ENCODE data around the gene ITPR2. TPM values are rescaled to one million over a fixed set of nuclear protein-coding genes. Genes with fewer than 3 reads are reported as not detected.

Gene ITPR2
- total RNA-seq, 3 donors from 2014 or later (not counting 1 experiment from before 2014, with no cell fraction given): 59.1 to 70.7 (median 68.2) TPM

GRCh38 chr12:26874501-26875296 is 41.7 kb upstream of the ITPR2 start:
- Histone ChIP-seq H3K4me1 (ENCODE audit: control insufficient read depth, insufficient read depth, low read length) (peaks cover 14% of the 10 kb centered on the region), H3K9me3 (ENCODE audit: control insufficient read depth, insufficient read depth, low read length) (no peaks in the 10 kb centered on the region), H3K27me3 (ENCODE audit: control insufficient read depth, insufficient read depth, low read length) (no peaks in the 10 kb centered on the region), H3K4me3 (ENCODE audit: low read length) (no peak overlapping the region), H3K36me3 (ENCODE audit: control insufficient read depth, insufficient read depth, low read length) (no peaks in the 10 kb centered on the region), H3K27ac (ENCODE audit: low read length) (no peak overlapping the region)
- DNase-seq (no peak), ATAC-seq (peak in 1 of 3 donors; percentile 56)
- Mint-ChIP-seq H3K36me3 (no peaks in the 10 kb centered on the region), H3K9me3 (no peaks in the 10 kb centered on the region), H3K4me1 (peaks cover 11 to 16% of the 10 kb centered on the region in 2 donors), H3K4me3 (no peak overlapping the region), H3K27ac (no peak overlapping the region), H3K27me3 (ENCODE audit: low read depth in 2 of 2) (peaks cover 4 to 10% of the 10 kb centered on the region in 2 donors)
- intact Hi-C loops (cut with micrococcal nuclease): no loop called here
- TF ChIP-seq CTCF (IDR thresholded peaks at IDR 0.05): no peak
- 61% methylated on average over 6 of the region's 7 CpGs for WGBS (ENCODE audit: insufficient coverage)

- Mint-ChIP-seq H3K9me3 (no peaks in the 10 kb centered on the region), H3K27me3 (ENCODE audit: low read depth in 2 of 2) (peaks cover 4 to 10% of the 10 kb centered on the region in 2 donors), H3K4me3 (no peak overlapping the region), H3K4me1 (peaks cover 13 to 19% of the 10 kb centered on the region in 2 donors), H3K27ac (no peak overlapping the region), H3K36me3 (no peaks in the 10 kb centered on the region)
- no peaks in the 10 kb centered on the region for H3K9me3 ChIP-seq (ENCODE audit: control insufficient read depth, insufficient read depth, low read length)
- intact Hi-C loops (cut with micrococcal nuclease): no loop called here
- H3K4me1 ChIP-seq (ENCODE audit: control insufficient read depth, insufficient read depth, low read length): peaks cover 10% of the 10 kb centered on the region
- ATAC-seq (peak in 1 of 3 donors; percentile 71), DNase-seq (no peak)
- no peaks in the 10 kb centered on the region for H3K27me3 ChIP-seq (ENCODE audit: control insufficient read depth, insufficient read depth, low read length)
- no peak overlapping the region for H3K4me3 ChIP-seq (ENCODE audit: low read length)
- TF ChIP-seq CTCF (IDR thresholded peaks at IDR 0.05): no peak
- WGBS (ENCODE audit: insufficient coverage): no CpG with 5 or more reads among the region's 1 CpG
- no peaks in the 10 kb centered on the region for H3K36me3 ChIP-seq (ENCODE audit: control insufficient read depth, insufficient read depth, low read length)
- no peak overlapping the region for H3K27ac ChIP-seq (ENCODE audit: low read length)
These were observed 39.6 kb upstream of the ITPR2 start for GRCh38 chr12:26872625-26873024.

GRCh38 chr12:26871985-26872384 is 39.0 kb upstream of the ITPR2 start:
- WGBS (ENCODE audit: insufficient coverage): no CpG with 5 or more reads among the region's 2 CpGs
- Histone ChIP-seq H3K4me3 (ENCODE audit: low read length) (no peak overlapping the region), H3K27ac (ENCODE audit: low read length) (no peak overlapping the region), H3K27me3 (ENCODE audit: control insufficient read depth, insufficient read depth, low read length) (no peaks in the 10 kb centered on the region), H3K4me1 (ENCODE audit: control insufficient read depth, insufficient read depth, low read length) (peaks cover 10% of the 10 kb centered on the region), H3K36me3 (ENCODE audit: control insufficient read depth, insufficient read depth, low read length) (no peaks in the 10 kb centered on the region), H3K9me3 (ENCODE audit: control insufficient read depth, insufficient read depth, low read length) (no peaks in the 10 kb centered on the region)
- H3K9me3 Mint-ChIP-seq: no peaks in the 10 kb centered on the region
- intact Hi-C loops (cut with micrococcal nuclease): no loop called here
- no peak for ATAC-seq
- no peak for DNase-seq
- peaks cover 4 to 10% of the 10 kb centered on the region in 2 donors for H3K27me3 Mint-ChIP-seq (ENCODE audit: low read depth in 2 of 2)
- H3K36me3 Mint-ChIP-seq: no peaks in the 10 kb centered on the region
- H3K4me3 Mint-ChIP-seq: no peak overlapping the region
- TF ChIP-seq CTCF (IDR thresholded peaks at IDR 0.05): no peak
- H3K4me1 Mint-ChIP-seq: peaks cover 20 to 25% of the 10 kb centered on the region in 2 donors
- no peak overlapping the region for H3K27ac Mint-ChIP-seq
